ENCODE results near the gene REXO5. TPM values are rescaled to one million over a fixed set of nuclear protein-coding genes. Genes with fewer than 3 reads are reported as not detected.
A peak's percentile ranks its signal among the peaks of the same experiment; 100 is the strongest.

Gene REXO5
- total RNA-seq, 2 donors from 2014 or later = 2.3 to 3.6 TPM

DNA sequence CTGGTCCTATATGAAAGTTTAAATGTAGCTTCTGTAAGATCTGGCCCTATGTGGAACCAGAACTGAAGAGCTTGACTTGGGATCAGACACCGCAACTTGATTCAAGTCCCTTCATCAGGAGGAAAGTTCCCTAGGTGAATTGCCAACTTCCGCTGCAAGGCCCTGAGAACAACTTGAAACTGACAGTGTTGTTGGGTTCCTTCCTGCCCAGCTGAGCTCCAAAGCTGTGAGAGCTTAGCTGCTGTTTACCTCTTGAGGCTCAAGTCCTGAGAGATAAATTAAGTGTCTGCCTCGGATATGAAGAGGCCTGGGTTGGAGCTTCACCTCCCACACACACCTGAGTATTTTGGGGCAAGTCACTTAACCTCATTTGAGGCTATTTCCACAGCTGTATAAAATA lies 44.7 kb downstream of the REXO5 start:
- ATAC-seq (no peak), DNase-seq (no peak)
- Histone ChIP-seq H3K9me3 (no peaks in the 10 kb centered on the region), H3K27me3 (no peaks in the 10 kb centered on the region), H3K27ac (peak overlapping the region in 3 of 4 donors; percentile 29 to 72 (median 57)), H3K4me1 (peaks cover 20% of the 10 kb centered on the region), H3K36me3 (replicated peaks in 1 of 2; ENCODE audit: insufficient read depth in 1 of 2, low read depth in 2 of 2) (no peaks in the 10 kb centered on the region), H3K4me3 (no peak overlapping the region)
- intact Hi-C loops (cut with DNase I) = loop anchor here (10.0 kb wide), 1 partner anchor 54 kb away; the partner anchor contains the start of genes DCUN1D3 and LYRM1
- 77 to 78% methylated on average over 3 of the region's 3 CpGs for WGBS, 2 donors
- no peak for TF ChIP-seq POLR2A (IDR thresholded peaks at IDR 0.05)
- TF ChIP-seq, protein P1, sequence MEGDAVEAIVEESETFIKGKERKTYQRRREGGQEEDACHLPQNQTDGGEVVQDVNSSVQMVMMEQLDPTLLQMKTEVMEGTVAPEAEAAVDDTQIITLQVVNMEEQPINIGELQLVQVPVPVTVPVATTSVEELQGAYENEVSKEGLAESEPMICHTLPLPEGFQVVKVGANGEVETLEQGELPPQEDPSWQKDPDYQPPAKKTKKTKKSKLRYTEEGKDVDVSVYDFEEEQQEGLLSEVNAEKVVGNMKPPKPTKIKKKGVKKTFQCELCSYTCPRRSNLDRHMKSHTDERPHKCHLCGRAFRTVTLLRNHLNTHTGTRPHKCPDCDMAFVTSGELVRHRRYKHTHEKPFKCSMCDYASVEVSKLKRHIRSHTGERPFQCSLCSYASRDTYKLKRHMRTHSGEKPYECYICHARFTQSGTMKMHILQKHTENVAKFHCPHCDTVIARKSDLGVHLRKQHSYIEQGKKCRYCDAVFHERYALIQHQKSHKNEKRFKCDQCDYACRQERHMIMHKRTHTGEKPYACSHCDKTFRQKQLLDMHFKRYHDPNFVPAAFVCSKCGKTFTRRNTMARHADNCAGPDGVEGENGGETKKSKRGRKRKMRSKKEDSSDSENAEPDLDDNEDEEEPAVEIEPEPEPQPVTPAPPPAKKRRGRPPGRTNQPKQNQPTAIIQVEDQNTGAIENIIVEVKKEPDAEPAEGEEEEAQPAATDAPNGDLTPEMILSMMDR (IDR thresholded peaks at IDR 0.05) = no peak

DNA sequence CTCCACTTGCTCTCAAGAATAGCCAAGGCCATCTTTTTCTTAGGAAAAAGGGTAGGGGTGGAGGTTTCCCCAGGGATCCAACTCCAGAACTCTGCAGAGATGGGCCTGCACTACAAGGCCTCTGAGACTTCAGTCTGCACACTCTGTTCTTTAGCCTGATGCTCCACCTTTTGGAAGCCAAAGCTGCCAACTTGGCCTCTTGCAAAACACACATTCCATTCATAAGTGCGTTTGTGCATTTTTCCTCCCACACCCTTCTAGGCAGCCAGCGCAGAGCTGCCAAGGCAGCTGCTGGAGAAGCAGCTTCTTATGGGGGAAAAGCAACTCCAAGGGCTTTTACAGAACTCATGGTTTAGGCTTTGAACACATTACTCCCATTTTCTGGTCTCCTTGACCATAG lies 45.3 kb downstream of the REXO5 start:
- peak; percentile 84 for ATAC-seq
- Histone ChIP-seq H3K4me1 (peaks cover 20% of the 10 kb centered on the region), H3K27ac (peak overlapping the region in 3 of 4 donors; percentile 29 to 72 (median 57)), H3K27me3 (no peaks in the 10 kb centered on the region), H3K9me3 (no peaks in the 10 kb centered on the region), H3K36me3 (replicated peaks in 1 of 2; ENCODE audit: insufficient read depth in 1 of 2, low read depth in 2 of 2) (no peaks in the 10 kb centered on the region), H3K4me3 (no peak overlapping the region)
- peak in 2 of 3 donors; percentile 22 to 41 for TF ChIP-seq POLR2A (IDR thresholded peaks at IDR 0.05)
- TF ChIP-seq, protein P1 (IDR thresholded peaks at IDR 0.05) = peak in 1 of 7 experiments; percentile 6
- WGBS, 2 donors = 32 to 36% methylated on average over 2 of the region's 2 CpGs
- intact Hi-C loops (cut with DNase I) = loop anchor here (10.0 kb wide), 1 partner anchor 53 kb away; the partner anchor contains the start of genes DCUN1D3 and LYRM1
- peak; percentile 53 to 76 (median 64) for DNase-seq

DNA sequence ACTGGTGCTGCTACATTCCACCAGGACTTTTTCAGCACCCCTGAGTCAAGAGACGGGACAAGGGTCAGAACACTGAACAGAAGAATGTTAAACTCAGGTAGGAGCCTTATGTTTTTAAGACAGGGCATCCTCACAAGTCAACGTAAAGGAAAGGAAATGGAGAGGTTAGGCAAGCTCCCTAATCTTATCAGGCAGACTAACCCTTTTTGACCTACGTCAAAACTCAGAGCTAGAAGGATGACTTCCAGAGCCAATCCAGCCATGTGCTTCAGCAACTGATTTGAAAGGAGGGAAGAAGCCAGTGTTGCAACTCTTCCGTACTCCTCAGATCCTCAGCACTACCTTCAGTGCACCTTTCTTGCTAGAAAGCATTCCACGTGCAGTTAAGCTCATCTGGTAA lies 46.8 kb downstream of the REXO5 start:
- Histone ChIP-seq H3K4me3 (no peak overlapping the region), H3K4me1 (peaks cover 20% of the 10 kb centered on the region), H3K9me3 (no peaks in the 10 kb centered on the region), H3K36me3 (replicated peaks in 1 of 2; ENCODE audit: insufficient read depth in 1 of 2, low read depth in 2 of 2) (no peaks in the 10 kb centered on the region), H3K27ac (no peak overlapping the region), H3K27me3 (no peaks in the 10 kb centered on the region)
- intact Hi-C loops (cut with DNase I) = loop anchor here (10.0 kb wide), 1 partner anchor 52 kb away; the partner anchor contains the start of genes DCUN1D3 and LYRM1
- TF ChIP-seq, protein P1 (IDR thresholded peaks at IDR 0.05) = no peak
- no peak for TF ChIP-seq POLR2A (IDR thresholded peaks at IDR 0.05)
- DNase-seq = no peak
- 73 to 76% methylated on average over 5 of the region's 5 CpGs for whole genome bisulfite sequencing, 2 donors
- ATAC-seq = no peak

DNA sequence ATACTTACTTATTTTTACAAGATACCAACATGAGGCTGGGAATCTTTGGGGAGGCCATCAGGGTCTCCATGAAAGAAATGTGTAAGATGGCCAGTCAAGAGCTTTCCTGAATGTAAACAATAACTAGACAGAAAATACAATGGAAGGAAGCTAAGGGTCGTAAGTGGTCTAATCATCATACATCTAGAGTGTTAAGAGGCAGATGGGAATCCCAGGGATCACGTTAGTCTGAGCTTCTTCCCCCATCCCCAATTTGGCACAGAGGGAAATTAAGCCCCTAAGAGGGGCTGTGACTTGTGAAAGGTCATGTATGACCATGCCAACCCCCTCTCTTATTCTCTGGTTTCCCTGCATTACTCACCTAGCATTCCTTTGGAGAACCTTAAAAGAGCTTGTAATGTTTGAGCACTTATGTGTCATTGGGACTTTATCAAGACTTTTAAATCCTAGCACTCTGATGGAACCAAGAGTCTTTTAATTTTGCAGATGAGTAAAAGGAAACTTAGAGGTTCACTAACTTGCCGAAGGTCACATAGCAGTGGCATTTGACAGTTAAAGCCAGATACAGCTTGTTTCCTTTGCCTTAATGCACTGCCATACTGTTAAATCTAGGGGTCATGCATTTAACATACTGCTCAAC lies 47.8 kb downstream of the REXO5 start:
- Histone ChIP-seq H3K27me3 (no peaks in the 10 kb centered on the region), H3K9me3 (no peaks in the 10 kb centered on the region), H3K4me1 (peaks cover 20% of the 10 kb centered on the region), H3K27ac (no peak overlapping the region), H3K4me3 (no peak overlapping the region), H3K36me3 (replicated peaks in 1 of 2; ENCODE audit: insufficient read depth in 1 of 2, low read depth in 2 of 2) (peaks cover 0 to 1% of the 10 kb centered on the region in 2 donors)
- 88 to 93% methylated on average over 3 of the region's 3 CpGs for WGBS, 2 donors
- intact Hi-C loops (cut with DNase I) = loop anchor here (10.0 kb wide), 1 partner anchor 51 kb away; the partner anchor contains the start of genes DCUN1D3 and LYRM1
- no peak for DNase-seq
- no peak for ATAC-seq
- TF ChIP-seq, protein P1 (IDR thresholded peaks at IDR 0.05) = no peak
- TF ChIP-seq POLR2A (IDR thresholded peaks at IDR 0.05) = no peak

All from body of pancreas (tissue), 4 donors.